HG02840 (cell line): ENCODE measurements around the gene ALG14.
A peak's percentile ranks its signal among the peaks of the same experiment; 100 is the strongest.

Source experiments
- ATAC-seq: cut with Tn5 transposase; IDR thresholded peaks from one replicate; pipeline ENCODE4 v1.9.1; 2021; ENCODE audit warnings: mild to moderate bottlenecking, moderate library complexity, moderate number of reproducible peaks; ENCODE audit not compliant: unreplicated experiment, low FRiP score

ALG14 gene

GRCh38 chr1:94935476-94935875 lies 137.3 kb downstream of the ALG14 start:
- no peak for ATAC-seq

- ATAC-seq: no peak
These were observed 137.7 kb downstream of the ALG14 start for GRCh38 chr1:94935034-94935433.

GRCh38 chr1:94934551-94934950 lies 138.2 kb downstream of the ALG14 start:
- no peak for ATAC-seq

- ATAC-seq: no peak
These were observed 141.4 kb downstream of the ALG14 start for GRCh38 chr1:94931254-94931841.

- no peak for ATAC-seq
These were observed 143.2 kb downstream of the ALG14 start for GRCh38 chr1:94929351-94930217.

- no peak for ATAC-seq
These were observed 144.3 kb downstream of the ALG14 start for GRCh38 chr1:94928293-94928939.

GRCh38 chr1:94927405-94928175 lies 145.2 kb downstream of the ALG14 start:
- no peak for ATAC-seq

- peak; percentile 81 for ATAC-seq
These were observed 145.8 kb downstream of the ALG14 start, which contains the start of gene CNN3 for GRCh38 chr1:94926915-94927404. Gene CNN3 (minus strand): TSS chr1:94927110. CDS start chr1:94926894, 216 bp downstream.

GRCh38 chr1:94926126-94926914 lies 146.4 kb downstream of the ALG14 start:
- peak; percentile 33 for ATAC-seq

- no peak for ATAC-seq
These were observed 147.1 kb downstream of the ALG14 start for GRCh38 chr1:94925561-94926125.

GRCh38 chr1:94925004-94925403 lies 147.7 kb downstream of the ALG14 start:
- no peak for ATAC-seq
